Liver (tissue), 9 donors: ENCODE results near the gene MAST2. TPM values are rescaled to one million over a fixed set of nuclear protein-coding genes. Genes with fewer than 3 reads are reported as not detected.
"Not testable (repeated sequence)": the region's sequence is repeated elsewhere in the genome, so short reads cannot be mapped to it uniquely, and the experiment has no call there.

ENCODE experiments used
- DNase-seq: peaks from one replicate; pipeline ENCODE4 v3.0.0-alpha.2; 2017; ENCODE audit warnings: low spot score
- H3K27ac ChIP-seq, 2 donors: one replicate each; pipeline ENCODE4 v1.7.0; 2013; ENCODE audit warnings: inconsistent platforms in 2 of 2, low read length in 2 of 2, control low read depth in 1 of 2, low read depth in 1 of 2, mild to moderate bottlenecking in 1 of 2
- H3K27me3 ChIP-seq, 4 donors: one replicate each; pipeline versions ENCODE4 v1.6.1 to v1.7.0; 2013; ENCODE audit warnings: low read length in 3 of 4, inconsistent platforms in 1 of 4, mild to moderate bottlenecking in 1 of 4, moderate library complexity in 1 of 4; ENCODE audit not compliant: control insufficient read depth in 4 of 4, insufficient read depth in 4 of 4
- H3K36me3 ChIP-seq, 4 donors: one replicate each; pipeline versions ENCODE4 v1.6.1 to v1.7.0; 2013; ENCODE audit warnings: low read length in 3 of 4, mild to moderate bottlenecking in 3 of 4, low read depth in 1 of 4, moderate library complexity in 1 of 4; ENCODE audit not compliant: control insufficient read depth in 4 of 4, insufficient read depth in 3 of 4
- H3K4me1 ChIP-seq, 4 donors: one replicate each; pipeline versions ENCODE4 v1.6.1 to v1.7.0; 2013; ENCODE audit warnings: low read length in 3 of 4, mild to moderate bottlenecking in 3 of 4, moderate library complexity in 1 of 4; ENCODE audit not compliant: control insufficient read depth in 4 of 4, insufficient read depth in 4 of 4
- H3K4me3 ChIP-seq, 3 donors: one replicate each; pipeline versions ENCODE4 v1.6.1 to v1.7.0; 2013; ENCODE audit warnings: low read length in 3 of 3, control low read depth in 1 of 3, low read depth in 1 of 3, mild to moderate bottlenecking in 1 of 3
- H3K9ac ChIP-seq, 2 donors: one replicate each; pipeline ENCODE4 v1.7.0; 2013; ENCODE audit warnings: low read length in 2 of 2, mild to moderate bottlenecking in 2 of 2, moderate library complexity in 2 of 2, control low read depth in 1 of 2, low read depth in 1 of 2
- H3K9me3 ChIP-seq, 4 donors: one replicate each; pipeline versions ENCODE4 v1.6.1 to v1.7.0; 2013; ENCODE audit warnings: low read length in 3 of 4; ENCODE audit not compliant: control insufficient read depth in 4 of 4
- CTCF ChIP-seq: fragments of 150-350 bp; IDR thresholded peaks from 2 replicates; pipeline ENCODE4 v1.5.1; 2017; ENCODE audit warnings: improper control_type of control experiment, low read depth, low read length; ENCODE audit not compliant: missing input control
- EGR1 ChIP-seq, 2 donors: IDR thresholded peaks; 2 replicates each; pipeline ENCODE4 v1.6.1; 2016 to 2018; ENCODE audit warnings: antibody characterized with exemption in 2 of 2, low read depth in 2 of 2
- FOXA1 ChIP-seq: IDR thresholded peaks from 2 replicates; pipeline ENCODE4 v1.6.1; 2016; ENCODE audit warnings: antibody characterized with exemption
- FOXA2 ChIP-seq: IDR thresholded peaks from 2 replicates; pipeline ENCODE4 v1.6.1; 2016; ENCODE audit warnings: antibody characterized with exemption
- GABPA ChIP-seq, 2 donors: IDR thresholded peaks in 1 of 2; conservative IDR thresholded peaks in 1 of 2; 2 replicates each; pipeline ENCODE4 v1.6.1; 2016; ENCODE audit warnings: antibody characterized with exemption in 2 of 2, mild to moderate bottlenecking in 1 of 2, moderate library complexity in 1 of 2
- HNF4A ChIP-seq, 2 donors: conservative IDR thresholded peaks; 2 replicates each; pipeline ENCODE4 v1.6.1; 2016; ENCODE audit warnings: antibody characterized with exemption in 2 of 2, mild to moderate bottlenecking in 2 of 2
- HNF4G ChIP-seq: IDR thresholded peaks from 2 replicates; pipeline ENCODE4 v1.6.1; 2016; ENCODE audit warnings: antibody characterized with exemption
- JUND ChIP-seq, 2 donors: IDR thresholded peaks; 2 replicates each; pipeline ENCODE4 v1.6.1; 2016; ENCODE audit warnings: antibody characterized with exemption in 2 of 2
- NR2F2 ChIP-seq: IDR thresholded peaks from 2 replicates; pipeline ENCODE4 v1.6.1; 2016; ENCODE audit warnings: antibody characterized with exemption
- RAD21 ChIP-seq, 2 donors: IDR thresholded peaks; 2 replicates each; pipeline ENCODE4 v1.6.1; 2016; ENCODE audit warnings: antibody characterized with exemption in 2 of 2, mild to moderate bottlenecking in 2 of 2
- REST ChIP-seq: IDR thresholded peaks from 2 replicates; pipeline ENCODE4 v1.6.1; 2016; ENCODE audit warnings: antibody characterized with exemption, mild to moderate bottlenecking
- RXRA ChIP-seq, 2 donors: IDR thresholded peaks; 2 replicates each; pipeline ENCODE4 v1.6.1; 2017 to 2018; ENCODE audit warnings: antibody characterized with exemption in 2 of 2, mild to moderate bottlenecking in 1 of 2
- SP1 ChIP-seq: IDR thresholded peaks from 2 replicates; pipeline ENCODE4 v1.6.1; 2018; ENCODE audit warnings: antibody characterized with exemption, mild to moderate bottlenecking
- TAF1 ChIP-seq: conservative IDR thresholded peaks from 2 replicates; pipeline ENCODE4 v1.6.1; 2016; ENCODE audit warnings: antibody characterized with exemption, mild to moderate bottlenecking
- ZBTB33 ChIP-seq: IDR thresholded peaks from 2 replicates; pipeline ENCODE4 v1.6.1; 2016; ENCODE audit warnings: antibody characterized with exemption
- WGBS: extraction: QIAGEN DNeasy Blood & Tissue Kit; methylation state at CpG from one replicate; pipeline ENCODE4 v1.1.7; 2013; 5-methylcytosine and 5-hydroxymethylcytosine counted together
- polyA plus RNA-seq, 2 donors: library from polyadenylated mRNA; stranded (reverse) in 1 of 2; unstranded in 1 of 2; fragments of 200-250 nt in 1 of 2; fragments of >200 nt in 1 of 2; fragmentation: Nextera tagmentation in 1 of 2; extraction: Ambion mirVana in 1 of 2; gene quantifications; one replicate each; pipeline versions ENCODE4 v1.2.1 to v1.2.3, GENCODE V29; 2013 to 2015
- total RNA-seq, 2 donors: library from RNA; depleted of rRNA; stranded (reverse); fragments of >200 nt; gene quantifications; one replicate each; pipeline ENCODE4 v1.2.3, GENCODE V29; 2014
- TF ChIP-seq, protein P1 (sequence below): IDR thresholded peaks from 2 replicates; pipeline ENCODE4 v1.6.1; 2016; ENCODE audit warnings: antibody characterized with exemption
- TF ChIP-seq, protein P2 (sequence below): IDR thresholded peaks from 2 replicates; pipeline ENCODE4 v1.6.1; 2016; ENCODE audit warnings: antibody characterized with exemption
- donor health status: healthy.
- donor health status: healthy.
- donor health status: healthy.
- donor health status: healthy.
- donor health status: healthy.

MAST2 gene
- total and polyA plus RNA-seq, 4 donors = 4.8 to 9.6 (median 5.7) TPM

GRCh38 chr1:45926330-45926729, 122.9 kb downstream of the MAST2 start:
- no peak for DNase-seq
- no peak overlapping the region for H3K9ac ChIP-seq
- no peaks in the 10 kb centered on the region for H3K9me3 ChIP-seq
- peaks cover 0 to 2% (median under 1%) of the 10 kb centered on the region in 4 donors for H3K4me1 ChIP-seq
- no peaks in the 10 kb centered on the region for H3K36me3 ChIP-seq
- 91% methylated on average over 2 of the region's 2 CpGs for WGBS
- no peak overlapping the region for H3K4me3 ChIP-seq
- no peak overlapping the region for H3K27ac ChIP-seq
- no peak for TF ChIP-seq FOXA1
- no peak for TF ChIP-seq RAD21 (IDR thresholded peaks at IDR 0.05)
- TF ChIP-seq CTCF = no peak
- TF ChIP-seq HNF4G = no peak
- H3K27me3 ChIP-seq = no peaks in the 10 kb centered on the region

GRCh38 chr1:45927231-45927915, 124.0 kb downstream of the MAST2 start:
- DNase-seq, H3K27ac ChIP-seq, H3K4me3 ChIP-seq, H3K27me3 ChIP-seq, H3K36me3 ChIP-seq, H3K9ac ChIP-seq, H3K4me1 ChIP-seq, H3K9me3 ChIP-seq: not testable (repeated sequence)
- WGBS = 94% methylated on average over 14 of the region's 14 CpGs

DNA sequence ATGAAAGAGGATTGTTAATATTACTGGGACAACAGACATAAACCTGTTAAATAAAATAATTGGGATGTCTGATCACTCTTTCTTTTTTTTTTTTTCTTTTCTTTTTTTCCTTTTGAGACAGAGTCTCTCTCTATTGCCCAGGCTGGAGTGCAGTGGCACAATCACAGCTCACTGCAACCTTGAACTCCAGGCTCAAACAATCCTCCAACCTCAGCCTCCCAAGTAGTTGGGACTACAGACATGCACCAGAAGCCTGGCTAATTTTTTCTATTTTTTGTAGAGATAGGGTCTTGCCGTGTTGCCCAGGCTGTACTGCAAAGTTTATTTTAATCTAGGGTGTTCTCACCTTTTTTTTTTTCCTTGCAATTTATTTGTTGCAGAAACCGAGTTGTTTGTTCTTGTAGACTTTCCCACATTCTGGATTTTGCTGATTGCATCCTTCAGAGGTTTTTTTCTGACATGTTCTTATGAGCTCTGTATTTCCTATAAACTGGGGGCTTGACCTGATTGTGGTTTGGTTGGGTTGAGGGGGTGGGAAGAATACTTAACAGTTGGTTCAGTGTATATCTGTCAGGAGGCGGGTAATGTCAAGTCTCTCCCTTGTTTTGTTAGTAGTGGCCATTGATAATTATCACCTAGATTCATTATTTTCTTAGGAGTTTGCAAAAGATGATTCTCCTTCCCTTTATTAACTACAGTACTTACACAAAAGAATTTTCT, 125.2 kb downstream of the MAST2 start:
- 84% methylated on average over 3 of the region's 3 CpGs for WGBS
- no peak overlapping the region for H3K27ac ChIP-seq
- H3K27me3 ChIP-seq = no peaks in the 10 kb centered on the region
- no peak overlapping the region for H3K9ac ChIP-seq
- no peaks in the 10 kb centered on the region for H3K9me3 ChIP-seq
- no peaks in the 10 kb centered on the region for H3K36me3 ChIP-seq
- no peak for DNase-seq
- peaks cover 0 to 2% (median under 1%) of the 10 kb centered on the region in 4 donors for H3K4me1 ChIP-seq
- H3K4me3 ChIP-seq = no peak overlapping the region
- TF ChIP-seq REST (no peak), JUND (IDR thresholded peaks at IDR 0.05) (no peak), FOXA2 (no peak), EGR1 (IDR thresholded peaks at IDR 0.05; ENCODE audit: low read depth in 2 of 2) (no peak), HNF4A (conservative IDR thresholded peaks at IDR 0.05) (no peak), NR2F2 (no peak), HNF4G (no peak), CTCF (no peak), ZBTB33 (no peak), FOXA1 (no peak), TAF1 (no peak), RXRA (IDR thresholded peaks at IDR 0.05) (no peak), GABPA (IDR thresholded peaks at IDR 0.05 in 1 of 2, conservative IDR thresholded peaks at IDR 0.05 in 1 of 2) (no peak), SP1 (no peak)
- TF ChIP-seq, protein P1, sequence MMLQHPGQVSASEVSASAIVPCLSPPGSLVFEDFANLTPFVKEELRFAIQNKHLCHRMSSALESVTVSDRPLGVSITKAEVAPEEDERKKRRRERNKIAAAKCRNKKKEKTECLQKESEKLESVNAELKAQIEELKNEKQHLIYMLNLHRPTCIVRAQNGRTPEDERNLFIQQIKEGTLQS = no peak
- TF ChIP-seq, protein P2, sequence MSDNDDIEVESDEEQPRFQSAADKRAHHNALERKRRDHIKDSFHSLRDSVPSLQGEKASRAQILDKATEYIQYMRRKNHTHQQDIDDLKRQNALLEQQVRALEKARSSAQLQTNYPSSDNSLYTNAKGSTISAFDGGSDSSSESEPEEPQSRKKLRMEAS = no peak
